GM19240 (cell line): Measurements from ENCODE around the gene EPB41L2.

Source experiments
- DNase-seq: peaks from one replicate; pipeline ENCODE4 v3.0.0; 2011; ENCODE audit warnings: low spot score; ENCODE audit not compliant: insufficient read length

Gene EPB41L2

GRCh38 chr6:130978660-130979396, 84.2 kb downstream of the EPB41L2 start:
- DNase-seq: no peak

- DNase-seq: no peak
These were observed 84.9 kb downstream of the EPB41L2 start for GRCh38 chr6:130978180-130978579.

GRCh38 chr6:130975325-130975724, 87.7 kb downstream of the EPB41L2 start:
- DNase-seq: no peak

- no peak for DNase-seq
These were observed 89.3 kb downstream of the EPB41L2 start for GRCh38 chr6:130973521-130974277.

GRCh38 chr6:130971504-130971903, 91.5 kb downstream of the EPB41L2 start:
- no peak for DNase-seq

- DNase-seq: no peak
These were observed 92.1 kb downstream of the EPB41L2 start for GRCh38 chr6:130970839-130971410.

- no peak for DNase-seq
These were observed 93.1 kb downstream of the EPB41L2 start for GRCh38 chr6:130969791-130970491.

- no peak for DNase-seq
These were observed 93.9 kb downstream of the EPB41L2 start for GRCh38 chr6:130969166-130969565.

- DNase-seq: no peak
These were observed 94.6 kb downstream of the EPB41L2 start for GRCh38 chr6:130968476-130968875.

GRCh38 chr6:130967502-130968445, 95.3 kb downstream of the EPB41L2 start:
- DNase-seq: no peak

GRCh38 chr6:130966344-130966980, 96.6 kb downstream of the EPB41L2 start:
- no peak for DNase-seq

- no peak for DNase-seq
These were observed 97.4 kb downstream of the EPB41L2 start for GRCh38 chr6:130965656-130966055.

- DNase-seq: no peak
These were observed 98.0 kb downstream of the EPB41L2 start for GRCh38 chr6:130964808-130965604.

GRCh38 chr6:130964289-130964688, 98.8 kb downstream of the EPB41L2 start:
- no peak for DNase-seq

- no peak for DNase-seq
These were observed 100.1 kb downstream of the EPB41L2 start for GRCh38 chr6:130962966-130963365.

GRCh38 chr6:130961148-130961547, 101.9 kb downstream of the EPB41L2 start:
- DNase-seq: no peak

- DNase-seq: no peak
These were observed 103.1 kb downstream of the EPB41L2 start for GRCh38 chr6:130959951-130960350.

GRCh38 chr6:130958468-130958867, 104.6 kb downstream of the EPB41L2 start:
- DNase-seq: no peak

- no peak for DNase-seq
These were observed 107.3 kb downstream of the EPB41L2 start for GRCh38 chr6:130955755-130956154.
